CD4-positive, alpha-beta memory T cell (primary cell): ENCODE measurements around the gene RAB1B. TPM values are rescaled to one million over a fixed set of nuclear protein-coding genes. Genes with fewer than 3 reads are reported as not detected.
A peak's percentile ranks its signal among the peaks of the same experiment; 100 is the strongest.

Experiments
- CTCF ChIA-PET: fragments of 350-600 bp; sonication (Branson Sonifier 250); formaldehyde crosslinking; loops from one replicate; lab custom pipeline; 2021; ENCODE audit warnings: inconsistent platforms; ENCODE audit not compliant: partially characterized antibody; lab: Charles Lee
- POLR2A ChIA-PET: fragments of 350-600 bp; sonication (Branson Sonifier 250); formaldehyde crosslinking; loops from one replicate; lab custom pipeline; 2021; ENCODE audit not compliant: partially characterized antibody; lab: Charles Lee
- DNase-seq, 5 donors: peaks; one replicate each; pipeline versions ENCODE4 v3.0.0 to v3.0.0-alpha.2; 2020 to 2022; ENCODE audit warnings: mixed read lengths in 1 of 5
- H3K27ac ChIP-seq: one replicate; pipeline ENCODE4 v1.7.0; 2013; ENCODE audit warnings: low read depth, low read length
- H3K27me3 ChIP-seq: 2 replicates; pipeline ENCODE4 v1.7.0; 2013; ENCODE audit warnings: mild to moderate bottlenecking, low read length, moderate library complexity; ENCODE audit not compliant: insufficient read depth
- H3K36me3 ChIP-seq: 2 replicates; pipeline ENCODE4 v1.7.0; 2013; ENCODE audit warnings: mild to moderate bottlenecking, low read length, moderate library complexity; ENCODE audit not compliant: insufficient read depth
- H3K4me1 ChIP-seq: 2 replicates; pipeline ENCODE4 v1.7.0; 2013; ENCODE audit warnings: mild to moderate bottlenecking, low read length, moderate library complexity; ENCODE audit not compliant: insufficient read depth
- H3K4me3 ChIP-seq, 2 donors: one replicate each; pipeline ENCODE4 v1.7.0; 2013; ENCODE audit warnings: low read length in 2 of 2, mild to moderate bottlenecking in 1 of 2
- H3K9me3 ChIP-seq, 2 donors: one replicate each; pipeline ENCODE4 v1.7.0; 2013; ENCODE audit warnings: low read length in 2 of 2, control low read depth in 1 of 2; ENCODE audit not compliant: control insufficient read depth in 1 of 2
- H3K27ac Mint-ChIP-seq, 7 donors: one replicate each; pipeline ENCODE4 v1.8.0; 2020 to 2021; ENCODE audit warnings: mixed read lengths in 7 of 7, mild to moderate bottlenecking in 6 of 7, inconsistent platforms in 3 of 7, moderate library complexity in 3 of 7
- H3K27me3 Mint-ChIP-seq, 2 donors: one replicate each; pipeline ENCODE4 v1.8.0; 2020 to 2021; ENCODE audit warnings: mixed read lengths in 2 of 2
- H3K36me3 Mint-ChIP-seq, 2 donors: one replicate each; pipeline ENCODE4 v1.8.0; 2020 to 2021; ENCODE audit warnings: mixed read lengths in 2 of 2, inconsistent platforms in 1 of 2, mild to moderate bottlenecking in 1 of 2
- H3K4me1 Mint-ChIP-seq, 4 donors: one replicate each; pipeline ENCODE4 v1.8.0; 2020 to 2021; ENCODE audit warnings: mixed read lengths in 4 of 4, mild to moderate bottlenecking in 1 of 4
- H3K4me3 Mint-ChIP-seq, 8 donors: one replicate each; pipeline ENCODE4 v1.8.0; 2020 to 2021; ENCODE audit warnings: mixed read lengths in 8 of 8, mild to moderate bottlenecking in 7 of 8, moderate library complexity in 6 of 8, inconsistent platforms in 3 of 8
- H3K9me3 Mint-ChIP-seq, 8 donors: one replicate each; pipeline ENCODE4 v1.8.0; 2020 to 2021; ENCODE audit warnings: mixed read lengths in 8 of 8, mild to moderate bottlenecking in 5 of 8, inconsistent platforms in 3 of 8, moderate library complexity in 1 of 8
- intact Hi-C: fragments of 100-400 bp; cut with micrococcal nuclease; formaldehyde crosslinking; loops from one replicate; pipeline ENCODE4 v1.15.1; 2023
- polyA plus RNA-seq, 2 donors: library from polyadenylated mRNA; unstranded; fragments of 300-500 nt; fragmentation: Illumina TruSeq; gene quantifications; one replicate each; pipeline ENCODE4 v1.2.3, GENCODE V29; 2021
- total RNA-seq, 2 experiments: library from RNA; stranded (reverse); gene quantifications; one replicate each; pipeline ENCODE4 v1.2.3, GENCODE V29; 2021

RAB1B gene
- total and polyA plus RNA-seq, 4 experiments from 2014 or later = 9.7 to 79.4 (median 45.8) TPM

DNA sequence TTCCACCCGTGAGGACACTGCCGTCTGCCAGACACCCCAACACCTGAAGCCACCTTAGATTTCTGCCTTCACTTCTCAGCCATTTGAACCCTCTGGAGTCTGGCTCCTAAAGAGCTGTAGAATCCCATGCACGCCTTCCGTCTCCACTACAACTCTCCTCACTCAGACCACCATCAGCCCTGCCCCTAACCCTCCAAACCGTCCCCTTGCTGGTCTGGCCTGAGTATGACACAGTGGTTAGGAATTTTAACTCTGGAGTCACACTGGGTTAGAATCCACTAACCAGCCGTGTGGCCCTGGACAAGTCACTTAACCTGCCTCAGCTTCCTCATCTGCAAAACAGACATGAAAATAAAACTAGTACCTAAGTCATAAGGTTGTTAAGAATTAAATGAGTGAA, 12.6 kb downstream of the RAB1B start:
- no peaks in the 10 kb centered on the region for H3K27me3 ChIP-seq
- peaks cover 0 to 7% of the 10 kb centered on the region in 2 donors for H3K36me3 Mint-ChIP-seq
- no peaks in the 10 kb centered on the region for H3K9me3 ChIP-seq
- CTCF ChIA-PET = interaction anchor here (1.0 to 4.7 kb wide), 3 partner anchors 9 to 59 kb away, joined by 3 to 42 read pairs (median 15); no protein-coding TSS in a partner anchor
- no peak overlapping the region for H3K4me3 ChIP-seq
- peaks cover under 1% of the 10 kb centered on the region for H3K36me3 ChIP-seq
- intact Hi-C loops = no loop called here
- peaks cover 28% of the 10 kb centered on the region for H3K4me1 ChIP-seq
- H3K9me3 Mint-ChIP-seq = no peaks in the 10 kb centered on the region
- H3K4me3 Mint-ChIP-seq = peak overlapping the region in 3 of 8 donors; percentile 29 to 65 (median 49)
- H3K27ac ChIP-seq = no peak overlapping the region
- peaks cover 0 to 1% of the 10 kb centered on the region in 2 donors for H3K27me3 Mint-ChIP-seq
- peak overlapping the region; percentile 89 to 96 (median 92) for H3K27ac Mint-ChIP-seq
- H3K4me1 Mint-ChIP-seq = peaks cover 8 to 48% (median 23%) of the 10 kb centered on the region in 4 donors
- POLR2A ChIA-PET = interaction anchor here (0.8 to 13.4 kb wide), 2 partner anchors 11 kb away, joined by 4 to 167 read pairs; partner anchors contain the start of genes RAB1B and TMEM151A
- no peak for DNase-seq

DNA sequence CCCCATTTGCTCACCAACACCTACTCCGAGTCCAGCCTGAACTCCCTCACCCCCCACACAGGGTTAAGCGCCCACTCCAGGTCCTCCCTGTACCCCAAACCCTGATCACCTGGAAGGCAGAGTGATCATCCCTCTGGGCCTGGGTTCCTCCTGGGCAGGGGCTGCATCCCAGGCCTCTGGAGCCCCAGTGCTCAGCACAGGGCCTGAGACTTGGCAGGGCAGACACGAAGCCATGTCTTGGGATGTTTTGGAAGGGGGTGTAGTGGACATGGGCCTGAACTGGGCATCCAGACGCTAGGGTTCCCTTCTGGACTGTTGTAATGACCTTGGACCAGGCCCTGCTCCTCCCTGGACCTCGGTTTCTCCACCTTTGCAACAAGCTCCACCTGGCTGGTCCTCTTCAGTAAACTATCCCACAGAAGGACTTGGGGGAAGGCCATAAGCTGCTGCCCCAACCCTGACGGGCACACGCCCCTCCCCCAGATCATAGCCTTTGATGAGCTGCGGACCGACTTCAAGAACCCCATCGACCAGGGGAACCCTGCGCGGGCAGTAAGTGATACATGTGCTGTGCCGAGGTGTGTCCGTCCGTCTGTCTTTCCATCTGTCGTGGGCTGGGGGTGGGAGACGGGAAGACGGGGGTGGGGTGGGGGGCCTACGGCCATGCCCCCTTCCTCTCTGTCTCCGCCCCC, 13.5 kb downstream of the RAB1B start:
- DNase-seq = no peak
- Mint-ChIP-seq H3K27ac (peak overlapping the region; percentile 89 to 96 (median 92)), H3K4me3 (peak overlapping the region in 6 of 8 donors; percentile 10 to 75 (median 55)), H3K9me3 (no peaks in the 10 kb centered on the region), H3K27me3 (peaks cover 0 to 1% of the 10 kb centered on the region in 2 donors), H3K4me1 (peaks cover 8 to 46% (median 25%) of the 10 kb centered on the region in 4 donors), H3K36me3 (peaks cover 0 to 2% of the 10 kb centered on the region in 2 donors)
- Histone ChIP-seq H3K4me3 (no peak overlapping the region), H3K9me3 (no peaks in the 10 kb centered on the region), H3K27ac (peak overlapping the region; percentile 34), H3K27me3 (no peaks in the 10 kb centered on the region), H3K36me3 (no peaks in the 10 kb centered on the region), H3K4me1 (peaks cover 28% of the 10 kb centered on the region)
- CTCF ChIA-PET = interaction anchor here (1.0 to 4.7 kb wide), 7 partner anchors 9 to 60 kb away, joined by 3 to 42 read pairs (median 3); no protein-coding TSS in a partner anchor
- intact Hi-C loops = loop anchor here (1.0 kb wide), 3 partner anchors 14 to 60 kb away; partner anchors contain the start of gene RAB1B
- POLR2A ChIA-PET = interaction anchor here (0.8 to 13.4 kb wide), 6 partner anchors 9 to 61 kb away, joined by 3 to 167 read pairs (median 4); partner anchors contain the start of genes RAB1B and TMEM151A

DNA sequence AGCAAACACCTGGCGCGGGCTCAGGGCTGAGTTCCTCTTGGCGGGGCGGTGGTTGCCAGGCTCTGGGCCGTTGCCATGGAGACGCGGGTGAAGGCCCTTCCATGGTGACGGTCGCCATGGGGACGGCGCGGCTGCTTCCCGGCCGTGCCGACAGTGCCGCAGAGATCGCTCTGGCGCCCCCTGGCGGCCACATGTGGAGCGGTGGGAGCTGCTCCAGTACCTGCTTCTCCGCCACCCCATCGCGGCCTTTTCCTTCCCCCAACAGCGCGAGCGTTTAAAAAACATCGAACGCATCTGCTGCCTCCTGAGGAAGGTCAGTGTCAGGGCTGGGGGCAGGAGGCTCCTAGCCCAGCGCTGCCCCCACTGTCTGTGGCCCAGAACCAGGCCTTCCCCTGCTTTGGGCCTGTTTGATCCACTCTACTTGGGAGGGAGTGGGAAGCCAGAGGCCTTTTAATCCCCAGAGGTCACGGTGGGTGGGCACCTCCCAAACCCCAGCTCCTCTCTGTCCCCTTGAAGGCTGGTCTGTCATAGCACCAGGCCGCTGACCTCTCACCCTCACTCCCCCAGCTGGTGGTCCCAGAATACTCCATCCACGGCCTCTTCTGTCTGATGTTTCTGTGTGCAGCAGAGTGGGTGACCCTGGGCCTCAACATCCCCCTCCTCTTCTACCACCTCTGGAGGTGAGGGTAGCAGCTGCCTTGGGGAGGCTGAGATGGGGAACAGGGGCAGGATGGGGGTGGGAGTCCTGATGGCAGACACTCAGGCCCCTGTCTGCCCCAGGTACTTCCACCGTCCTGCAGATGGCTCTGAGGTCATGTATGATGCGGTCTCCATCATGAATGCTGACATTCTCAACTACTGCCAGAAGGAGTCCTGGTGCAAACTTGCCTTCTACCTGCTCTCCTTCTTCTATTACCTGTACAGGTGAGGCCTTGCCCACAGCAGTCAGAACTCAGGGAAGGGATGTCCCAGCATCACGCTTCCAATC, 14.3 kb downstream of the RAB1B start:
- intact Hi-C loops = loop anchor here (1.0 kb wide), 3 partner anchors 14 to 60 kb away; partner anchors contain the start of gene RAB1B
- H3K27me3 Mint-ChIP-seq = peaks cover 0 to 1% of the 10 kb centered on the region in 2 donors
- ChIA-PET POLR2A (interaction anchor here (1.0 to 13.4 kb wide), 5 partner anchors 9 to 62 kb away, joined by 3 to 167 read pairs (median 5); partner anchors contain the start of genes RAB1B and TMEM151A), CTCF (interaction anchor here (0.9 to 4.7 kb wide), 10 partner anchors 8 to 63 kb away, joined by 3 to 42 read pairs (median 3); no protein-coding TSS in a partner anchor)
- no peaks in the 10 kb centered on the region for H3K36me3 Mint-ChIP-seq
- peak overlapping the region; percentile 11 to 81 (median 55) for H3K4me3 Mint-ChIP-seq
- peaks cover 10 to 46% (median 29%) of the 10 kb centered on the region in 4 donors for H3K4me1 Mint-ChIP-seq
- no peaks in the 10 kb centered on the region for H3K9me3 Mint-ChIP-seq
- Histone ChIP-seq H3K4me1 (peaks cover 30% of the 10 kb centered on the region), H3K36me3 (no peaks in the 10 kb centered on the region), H3K9me3 (no peaks in the 10 kb centered on the region), H3K27ac (peak overlapping the region; percentile 62), H3K4me3 (no peak overlapping the region), H3K27me3 (no peaks in the 10 kb centered on the region)
- peak overlapping the region; percentile 86 to 96 (median 92) for H3K27ac Mint-ChIP-seq
- peak; percentile 98 to 99 (median 99) for DNase-seq

DNA sequence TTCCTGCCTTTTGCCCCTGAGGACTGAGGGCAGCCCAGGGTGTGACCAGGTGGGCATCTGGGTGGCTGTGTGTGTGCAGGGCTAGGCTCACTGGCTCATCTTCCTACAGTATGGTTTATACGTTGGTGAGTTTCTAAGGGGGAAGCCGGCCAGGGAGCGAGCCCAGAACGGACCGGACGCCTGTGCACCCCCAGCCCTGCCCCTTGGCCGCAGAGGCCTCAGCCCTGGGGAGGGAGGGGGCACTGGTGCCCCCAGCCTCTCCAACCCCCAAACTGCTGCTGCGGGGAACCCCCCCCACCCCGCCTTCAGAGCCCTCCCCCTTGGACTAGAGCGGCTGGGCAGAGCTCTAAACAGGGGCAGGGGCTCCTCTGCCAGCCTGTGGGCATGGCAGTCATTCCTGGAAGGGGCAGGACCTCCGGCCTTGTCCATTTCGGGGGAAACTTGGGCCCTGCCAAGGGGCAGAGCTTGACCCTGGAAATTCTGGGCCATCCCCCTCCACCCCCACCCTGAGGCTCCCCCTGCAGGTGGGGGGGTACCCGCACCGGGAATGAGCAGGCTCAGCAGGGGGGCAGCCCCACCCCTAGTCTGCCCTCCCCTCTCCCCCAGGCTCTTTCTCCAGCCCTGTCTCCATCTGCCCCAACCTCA, 15.1 kb downstream of the RAB1B start:
- peaks cover 12 to 46% (median 32%) of the 10 kb centered on the region in 4 donors for H3K4me1 Mint-ChIP-seq
- intact Hi-C loops = no loop called here
- DNase-seq = no peak
- ChIA-PET CTCF (interaction anchor here (0.9 to 4.7 kb wide), 6 partner anchors 7 to 62 kb away, joined by 3 to 42 read pairs (median 3); no protein-coding TSS in a partner anchor), POLR2A (interaction anchor here (1.3 to 13.4 kb wide), 3 partner anchors 8 to 28 kb away, joined by 4 to 167 read pairs (median 5); partner anchors contain the start of genes RAB1B and TMEM151A)
- peaks cover 38% of the 10 kb centered on the region for H3K4me1 ChIP-seq
- no peak overlapping the region for H3K4me3 Mint-ChIP-seq
- H3K36me3 ChIP-seq = no peaks in the 10 kb centered on the region
- no peaks in the 10 kb centered on the region for H3K9me3 ChIP-seq
- H3K4me3 ChIP-seq = no peak overlapping the region
- no peaks in the 10 kb centered on the region for H3K9me3 Mint-ChIP-seq
- H3K27me3 Mint-ChIP-seq = peaks cover 0 to 1% of the 10 kb centered on the region in 2 donors
- H3K27ac Mint-ChIP-seq = peak overlapping the region in 5 of 7 donors; percentile 80 to 94 (median 86)
- no peak overlapping the region for H3K27ac ChIP-seq
- H3K27me3 ChIP-seq = no peaks in the 10 kb centered on the region
- H3K36me3 Mint-ChIP-seq = no peaks in the 10 kb centered on the region

DNA sequence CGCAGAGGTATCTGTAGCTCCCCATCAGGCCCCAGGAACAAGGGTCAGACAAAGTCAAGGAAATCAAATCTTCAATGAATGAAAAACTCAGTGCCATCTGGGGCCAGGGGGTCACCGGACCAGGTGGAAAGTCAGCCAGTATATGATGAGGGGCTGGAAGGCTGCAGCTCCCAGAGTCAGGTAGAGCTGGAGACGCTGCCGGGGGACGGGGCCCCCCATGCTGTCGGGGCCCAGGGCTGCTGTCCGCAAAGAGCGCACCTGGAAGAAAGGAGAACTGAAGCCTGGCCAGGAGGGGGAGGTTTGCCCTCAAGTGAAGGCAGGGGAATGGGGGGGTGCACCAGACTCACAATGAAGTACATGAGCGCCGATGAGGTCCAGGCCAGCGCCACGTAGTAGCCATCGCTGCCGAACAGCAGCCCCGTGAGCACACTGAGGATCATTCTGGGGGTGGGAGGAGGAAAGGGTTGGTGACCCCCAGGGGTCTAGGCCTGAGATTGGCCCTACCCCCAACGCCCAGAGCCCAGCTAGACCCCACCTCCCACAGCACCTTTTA, 16.2 kb downstream of the RAB1B start:
- Mint-ChIP-seq H3K4me3 (no peak overlapping the region), H3K27ac (peak overlapping the region in 1 of 7 donors; percentile 65), H3K4me1 (peaks cover 17 to 50% (median 34%) of the 10 kb centered on the region in 4 donors), H3K9me3 (no peaks in the 10 kb centered on the region), H3K27me3 (peaks cover 1 to 3% of the 10 kb centered on the region in 2 donors), H3K36me3 (peaks cover 0 to 1% of the 10 kb centered on the region in 2 donors)
- Histone ChIP-seq H3K27me3 (no peaks in the 10 kb centered on the region), H3K4me1 (peaks cover 36% of the 10 kb centered on the region), H3K27ac (no peak overlapping the region), H3K36me3 (no peaks in the 10 kb centered on the region), H3K9me3 (no peaks in the 10 kb centered on the region), H3K4me3 (no peak overlapping the region)
- DNase-seq = no peak
- POLR2A ChIA-PET = interaction anchor here (1.3 to 13.4 kb wide), 2 partner anchors 15 to 27 kb away, joined by 4 to 167 read pairs; partner anchors contain the start of gene RAB1B
- CTCF ChIA-PET = interaction anchor here (0.6 to 1.0 kb wide), 2 partner anchors 25 to 63 kb away, joined by 3 to 4 read pairs; no protein-coding TSS in a partner anchor
- intact Hi-C loops = no loop called here
